ENCODE measurements around the gene LIPA.

DNA sequence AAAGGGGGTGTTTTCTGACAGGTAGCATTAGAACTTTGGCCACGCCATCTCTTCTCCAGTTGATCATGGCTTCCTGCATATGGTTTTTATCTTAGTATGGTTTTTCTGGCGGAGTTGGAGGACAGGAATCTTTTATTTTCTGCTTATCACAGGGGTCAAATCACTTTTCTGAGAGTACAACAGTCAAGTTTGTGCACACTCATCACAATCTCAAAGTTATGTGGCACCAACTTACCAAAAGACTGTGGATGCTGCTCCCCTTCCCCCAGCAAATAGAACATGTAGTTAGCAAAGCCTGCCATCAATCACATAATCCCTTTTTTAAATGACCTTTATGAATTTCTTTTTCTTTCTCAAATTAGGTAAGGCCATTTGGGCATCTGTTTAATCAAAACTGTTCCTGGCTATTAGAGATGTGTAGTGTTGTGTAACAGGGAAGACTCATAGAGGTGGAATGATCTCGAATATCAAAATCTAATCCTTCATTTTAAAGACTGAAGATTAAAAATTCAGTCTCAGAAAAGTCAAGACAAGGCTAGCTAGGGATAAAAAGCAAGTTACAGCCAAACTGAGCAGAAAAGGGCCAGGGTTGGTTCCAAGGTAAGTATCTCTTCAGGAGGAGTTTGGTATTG lies 40.7 kb downstream of the LIPA start:
- TF ChIP-seq, protein P1, sequence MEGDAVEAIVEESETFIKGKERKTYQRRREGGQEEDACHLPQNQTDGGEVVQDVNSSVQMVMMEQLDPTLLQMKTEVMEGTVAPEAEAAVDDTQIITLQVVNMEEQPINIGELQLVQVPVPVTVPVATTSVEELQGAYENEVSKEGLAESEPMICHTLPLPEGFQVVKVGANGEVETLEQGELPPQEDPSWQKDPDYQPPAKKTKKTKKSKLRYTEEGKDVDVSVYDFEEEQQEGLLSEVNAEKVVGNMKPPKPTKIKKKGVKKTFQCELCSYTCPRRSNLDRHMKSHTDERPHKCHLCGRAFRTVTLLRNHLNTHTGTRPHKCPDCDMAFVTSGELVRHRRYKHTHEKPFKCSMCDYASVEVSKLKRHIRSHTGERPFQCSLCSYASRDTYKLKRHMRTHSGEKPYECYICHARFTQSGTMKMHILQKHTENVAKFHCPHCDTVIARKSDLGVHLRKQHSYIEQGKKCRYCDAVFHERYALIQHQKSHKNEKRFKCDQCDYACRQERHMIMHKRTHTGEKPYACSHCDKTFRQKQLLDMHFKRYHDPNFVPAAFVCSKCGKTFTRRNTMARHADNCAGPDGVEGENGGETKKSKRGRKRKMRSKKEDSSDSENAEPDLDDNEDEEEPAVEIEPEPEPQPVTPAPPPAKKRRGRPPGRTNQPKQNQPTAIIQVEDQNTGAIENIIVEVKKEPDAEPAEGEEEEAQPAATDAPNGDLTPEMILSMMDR (IDR thresholded peaks at IDR 0.05; ENCODE audit: borderline replicate concordance, extremely low read depth, low read length, poor library complexity, severe bottlenecking), result no peak
- TF ChIP-seq EZH2 (IDR thresholded peaks at IDR 0.05; ENCODE audit: borderline replicate concordance, low read depth, low read length, severe bottlenecking), result no peak

Measured in DND-41 (cell line).